ENCODE results near the gene TEX29.

DNA sequence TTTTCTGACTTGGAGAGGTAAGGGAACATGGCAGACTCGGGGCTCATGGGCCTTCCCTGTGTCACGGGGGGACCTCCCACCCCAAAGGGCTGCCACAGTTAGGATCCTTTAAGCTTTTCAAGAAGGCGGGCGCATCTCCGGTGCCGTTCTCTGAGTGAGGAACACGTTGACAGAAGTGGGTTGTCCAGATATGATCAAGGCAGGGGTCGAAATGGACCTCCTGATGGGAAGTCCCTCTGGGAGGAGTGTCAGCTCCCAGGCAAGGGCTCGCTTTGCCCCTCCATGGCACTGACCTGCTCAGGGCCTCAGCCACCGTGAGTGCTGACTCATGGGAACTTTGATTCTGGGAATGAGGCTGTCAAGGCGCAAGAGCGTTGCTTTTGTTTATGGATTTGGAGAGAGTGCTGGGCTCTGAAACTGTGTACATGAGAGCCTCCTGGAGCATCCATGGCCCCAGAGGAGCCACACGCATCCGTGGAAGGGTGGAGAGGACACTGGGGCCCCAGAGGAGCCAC is 6.5 kb upstream of the TEX29 start:
- TF ChIP-seq, protein P1, sequence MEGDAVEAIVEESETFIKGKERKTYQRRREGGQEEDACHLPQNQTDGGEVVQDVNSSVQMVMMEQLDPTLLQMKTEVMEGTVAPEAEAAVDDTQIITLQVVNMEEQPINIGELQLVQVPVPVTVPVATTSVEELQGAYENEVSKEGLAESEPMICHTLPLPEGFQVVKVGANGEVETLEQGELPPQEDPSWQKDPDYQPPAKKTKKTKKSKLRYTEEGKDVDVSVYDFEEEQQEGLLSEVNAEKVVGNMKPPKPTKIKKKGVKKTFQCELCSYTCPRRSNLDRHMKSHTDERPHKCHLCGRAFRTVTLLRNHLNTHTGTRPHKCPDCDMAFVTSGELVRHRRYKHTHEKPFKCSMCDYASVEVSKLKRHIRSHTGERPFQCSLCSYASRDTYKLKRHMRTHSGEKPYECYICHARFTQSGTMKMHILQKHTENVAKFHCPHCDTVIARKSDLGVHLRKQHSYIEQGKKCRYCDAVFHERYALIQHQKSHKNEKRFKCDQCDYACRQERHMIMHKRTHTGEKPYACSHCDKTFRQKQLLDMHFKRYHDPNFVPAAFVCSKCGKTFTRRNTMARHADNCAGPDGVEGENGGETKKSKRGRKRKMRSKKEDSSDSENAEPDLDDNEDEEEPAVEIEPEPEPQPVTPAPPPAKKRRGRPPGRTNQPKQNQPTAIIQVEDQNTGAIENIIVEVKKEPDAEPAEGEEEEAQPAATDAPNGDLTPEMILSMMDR (conservative IDR thresholded peaks at IDR 0.05; ENCODE audit: low read depth, low read length): no peak
- no peak for TF ChIP-seq EZH2 (IDR thresholded peaks at IDR 0.05; ENCODE audit: borderline replicate concordance, low read depth, low read length, poor library complexity, severe bottlenecking)
